SK-N-SH treated with all-trans-retinoic acid at 6 μM for 48 hours (cell line): ENCODE data around the gene GDF9.

ENCODE experiments used
- ATAC-seq: fragments of 200-7000 bp; cut with Tn5 transposase; 3 replicates; pipeline ENCODE4 v1.9.1; 2020; ENCODE audit warnings: mild to moderate bottlenecking, moderate library complexity
- ARNTL ChIP-seq: fragments of 450-650 bp; formaldehyde crosslinking; IDR thresholded peaks from 2 replicates; pipeline ENCODE4 v1.5.0; 2020; ENCODE audit warnings: low read depth, mild to moderate bottlenecking, moderate library complexity, borderline replicate concordance
- BACH2 ChIP-seq: fragments of 250-450 bp; sonication (Bioruptor Pico); IDR thresholded peaks from 2 replicates; pipeline ENCODE4 v1.9.0; 2021; ENCODE audit warnings: mild to moderate bottlenecking, borderline replicate concordance
- CSDC2 ChIP-seq: fragments of 250-450 bp; sonication (Bioruptor Pico); IDR thresholded peaks from 2 replicates; pipeline ENCODE4 v1.5.0; 2020; ENCODE audit warnings: mild to moderate bottlenecking, moderate library complexity
- CSRNP3 ChIP-seq: fragments of 250-450 bp; sonication (Bioruptor Pico); IDR thresholded peaks from 2 replicates; pipeline ENCODE4 v1.5.1; 2021; ENCODE audit warnings: mild to moderate bottlenecking, moderate library complexity
- ESRRG ChIP-seq: fragments of 250-450 bp; sonication (Bioruptor Pico); IDR thresholded peaks from 2 replicates; pipeline ENCODE4 v1.6.1; 2021; ENCODE audit warnings: mild to moderate bottlenecking
- GLIS3 ChIP-seq: fragments of 250-450 bp; sonication (Bioruptor Pico); IDR thresholded peaks from 2 replicates; pipeline ENCODE4 v1.5.0; 2020; ENCODE audit warnings: mild to moderate bottlenecking, moderate library complexity
- OSR1 ChIP-seq: fragments of 250-450 bp; sonication (Bioruptor Pico); IDR thresholded peaks from 2 replicates; pipeline ENCODE4 v1.8.0; 2022; ENCODE audit warnings: moderate library complexity, mild to moderate bottlenecking, inconsistent platforms
- PATZ1 ChIP-seq: fragments of 250-450 bp; sonication (Bioruptor Pico); IDR thresholded peaks from 2 replicates; pipeline ENCODE4 v1.8.0; 2020; ENCODE audit warnings: mild to moderate bottlenecking, moderate library complexity, borderline replicate concordance
- POU6F1 ChIP-seq: fragments of 250-450 bp; sonication (Bioruptor Pico); IDR thresholded peaks from 2 replicates; pipeline ENCODE4 v1.8.0; 2021; ENCODE audit warnings: low read depth, mild to moderate bottlenecking, moderate library complexity, borderline replicate concordance
- PPARA ChIP-seq: fragments of 250-450 bp; sonication (Bioruptor Pico); IDR thresholded peaks from 2 replicates; pipeline ENCODE4 v1.5.0; 2020; ENCODE audit warnings: mild to moderate bottlenecking, borderline replicate concordance
- RARB ChIP-seq: fragments of 250-450 bp; sonication (Bioruptor Pico); IDR thresholded peaks from 2 replicates; pipeline ENCODE4 v1.8.0; 2021; ENCODE audit warnings: mild to moderate bottlenecking, moderate library complexity
- SNAI2 ChIP-seq: fragments of 250-450 bp; sonication (Bioruptor Pico); IDR thresholded peaks from 2 replicates; pipeline ENCODE4 v1.5.0; 2020; ENCODE audit warnings: mild to moderate bottlenecking, moderate library complexity
- TCF4 ChIP-seq: fragments of 250-450 bp; sonication (Bioruptor Pico); IDR thresholded peaks from 2 replicates; pipeline ENCODE4 v1.8.0; 2021; ENCODE audit warnings: mild to moderate bottlenecking, moderate library complexity, borderline replicate concordance
- TOX ChIP-seq: fragments of 250-450 bp; sonication (Bioruptor Pico); IDR thresholded peaks from 2 replicates; pipeline ENCODE4 v1.8.0; 2021; ENCODE audit warnings: mild to moderate bottlenecking, moderate library complexity, borderline replicate concordance
- ZC3H10 ChIP-seq: fragments of 250-450 bp; sonication (Bioruptor Pico); IDR thresholded peaks from 2 replicates; pipeline ENCODE4 v1.5.1; 2021; ENCODE audit warnings: mild to moderate bottlenecking, moderate library complexity
- ZFP3 ChIP-seq: fragments of 250-450 bp; sonication (Bioruptor Pico); IDR thresholded peaks from 2 replicates; pipeline ENCODE4 v1.5.0; 2020; ENCODE audit warnings: mild to moderate bottlenecking, moderate library complexity
- ZFP30 ChIP-seq: fragments of 450-650 bp; formaldehyde crosslinking; IDR thresholded peaks from 2 replicates; pipeline ENCODE4 v1.5.0; 2022; ENCODE audit warnings: mild to moderate bottlenecking, moderate library complexity
- ZNF565 ChIP-seq: fragments of 450-650 bp; formaldehyde crosslinking; conservative IDR thresholded peaks from 2 replicates; pipeline ENCODE4 v1.5.0; 2020; ENCODE audit warnings: low read depth, mild to moderate bottlenecking, moderate library complexity
- ZNF70 ChIP-seq: fragments of 450-650 bp; formaldehyde crosslinking; IDR thresholded peaks from 2 replicates; pipeline ENCODE4 v1.5.0; 2020; ENCODE audit warnings: mild to moderate bottlenecking, moderate library complexity

GDF9 gene

GRCh38 chr5:132886064-132886823 is 20.0 kb upstream of the GDF9 start:
- ATAC-seq: no peak
- TF ChIP-seq OSR1 (CRISPR knock-in tag) (no peak), ZNF565 (no peak), PATZ1 (CRISPR knock-in tag) (no peak), CSRNP3 (CRISPR knock-in tag) (no peak), TOX (CRISPR knock-in tag) (no peak), POU6F1 (CRISPR knock-in tag) (no peak), ARNTL (CRISPR knock-in tag) (no peak), RARB (CRISPR knock-in tag) (no peak), ZFP30 (no peak), ZNF70 (CRISPR knock-in tag) (no peak), CSDC2 (CRISPR knock-in tag) (no peak)

DNA sequence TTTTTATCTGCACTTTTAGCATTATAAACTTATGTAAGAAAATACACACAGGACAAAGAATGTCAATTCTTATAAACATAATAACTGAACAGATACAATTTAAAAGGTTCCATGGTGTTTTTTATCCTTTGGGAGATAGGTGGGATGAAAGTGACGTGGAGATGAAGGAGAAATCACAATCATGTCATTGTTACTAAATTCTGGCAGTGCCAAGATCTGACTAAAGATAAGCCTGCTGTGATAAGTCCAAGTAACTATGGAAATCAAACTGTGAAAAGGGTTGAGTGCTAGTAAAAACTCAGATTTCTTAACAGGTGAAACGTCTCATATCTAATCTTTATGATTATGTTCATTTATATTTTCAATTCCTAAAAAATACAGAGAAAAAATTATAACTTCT is 18.3 kb upstream of the GDF9 start:
- TF ChIP-seq CSDC2 (CRISPR knock-in tag) (no peak), ZFP30 (no peak), ZNF70 (CRISPR knock-in tag) (no peak), BACH2 (no peak), GLIS3 (CRISPR knock-in tag) (no peak), ESRRG (no peak), RARB (CRISPR knock-in tag) (no peak), SNAI2 (no peak), CSRNP3 (CRISPR knock-in tag) (no peak), TCF4 (CRISPR knock-in tag) (no peak), OSR1 (CRISPR knock-in tag) (no peak), ARNTL (CRISPR knock-in tag) (no peak), PPARA (CRISPR knock-in tag) (no peak), ZC3H10 (no peak), POU6F1 (CRISPR knock-in tag) (no peak), PATZ1 (CRISPR knock-in tag) (no peak)
- ATAC-seq: no peak

- TF ChIP-seq ARNTL (CRISPR knock-in tag) (no peak), BACH2 (no peak), PATZ1 (CRISPR knock-in tag) (no peak), CSRNP3 (CRISPR knock-in tag) (no peak), GLIS3 (CRISPR knock-in tag) (no peak), SNAI2 (no peak), ZNF565 (no peak), ZC3H10 (no peak), TCF4 (CRISPR knock-in tag) (no peak), ZFP30 (no peak), ZFP3 (CRISPR knock-in tag) (no peak), OSR1 (CRISPR knock-in tag) (no peak), PPARA (CRISPR knock-in tag) (no peak)
- ATAC-seq: peak; percentile 94
Observed at GRCh38 chr5:132883261-132883834, 17.1 kb upstream of the GDF9 start.
